MCF 10A (cell line): ENCODE results near the gene CADM3. TPM values are rescaled to one million over a fixed set of nuclear protein-coding genes. Genes with fewer than 3 reads are reported as not detected.

Experiments used
- BruUV-seq: library from RNA; stranded (reverse); fragments of 400-500 nt; replicated peaks from 2 replicates; lab custom pipeline; 2021; lab: Mats Ljungman, UMichigan
- CTCF ChIA-PET: fragments of 300-600 bp; sonication (Branson Sonifier 250); formaldehyde crosslinking; extraction: SDS; loops from one replicate; lab custom pipeline; 2021; ENCODE audit warnings: antibody characterized with exemption, inconsistent platforms; lab: Yijun Ruan, JAX
- POLR2A ChIA-PET: fragments of 300-600, 350-650 bp; sonication (Branson Sonifier 250); formaldehyde crosslinking; extraction: SDS; loops from one replicate; lab custom pipeline; 2020; ENCODE audit warnings: antibody characterized with exemption, inconsistent platforms; lab: Yijun Ruan, JAX
- DNase-seq: peaks from one replicate; pipeline ENCODE4 v3.0.0-alpha.2; 2018; ENCODE audit not compliant: unreplicated experiment
- H3K27ac Mint-ChIP-seq: one replicate; pipeline ENCODE4 v1.8.0; 2022; ENCODE audit warnings: mild to moderate bottlenecking, low read depth, mixed read lengths; ENCODE audit not compliant: unreplicated experiment
- H3K27me3 Mint-ChIP-seq: one replicate; pipeline ENCODE4 v1.8.0; 2022; ENCODE audit warnings: mixed read lengths; ENCODE audit not compliant: insufficient read depth, unreplicated experiment
- H3K36me3 Mint-ChIP-seq: one replicate; pipeline ENCODE4 v1.8.0; 2022; ENCODE audit warnings: mild to moderate bottlenecking, moderate library complexity, mixed read lengths; ENCODE audit not compliant: insufficient read depth, unreplicated experiment
- H3K4me1 Mint-ChIP-seq: one replicate; pipeline ENCODE4 v1.8.0; 2022; ENCODE audit warnings: mixed read lengths; ENCODE audit not compliant: insufficient read depth, unreplicated experiment
- H3K4me3 Mint-ChIP-seq: one replicate; pipeline ENCODE4 v1.8.0; 2022; ENCODE audit warnings: mild to moderate bottlenecking, moderate library complexity, mixed read lengths; ENCODE audit not compliant: unreplicated experiment
- H3K9me3 Mint-ChIP-seq: one replicate; pipeline ENCODE4 v1.8.0; 2022; ENCODE audit warnings: mixed read lengths; ENCODE audit not compliant: unreplicated experiment
- intact Hi-C: fragments of 100-400 bp; cut with micrococcal nuclease; formaldehyde crosslinking; loops from 2 replicates; pipeline ENCODE4 v1.14.1; 2022
- total RNA-seq: library from RNA; stranded (reverse); gene quantifications from 2 replicates; pipeline ENCODE4 v1.2.3, GENCODE V29; 2022
- TF ChIP-seq, protein P1 (sequence below): fragments of 200-600 bp; IDR thresholded peaks from one replicate; pipeline ENCODE4 v1.8.0; 2022; ENCODE audit warnings: antibody characterized with exemption, mild to moderate bottlenecking; ENCODE audit not compliant: unreplicated experiment

Gene CADM3
- total RNA-seq, 1 experiment from 2014 or later: 222 TPM

DNA sequence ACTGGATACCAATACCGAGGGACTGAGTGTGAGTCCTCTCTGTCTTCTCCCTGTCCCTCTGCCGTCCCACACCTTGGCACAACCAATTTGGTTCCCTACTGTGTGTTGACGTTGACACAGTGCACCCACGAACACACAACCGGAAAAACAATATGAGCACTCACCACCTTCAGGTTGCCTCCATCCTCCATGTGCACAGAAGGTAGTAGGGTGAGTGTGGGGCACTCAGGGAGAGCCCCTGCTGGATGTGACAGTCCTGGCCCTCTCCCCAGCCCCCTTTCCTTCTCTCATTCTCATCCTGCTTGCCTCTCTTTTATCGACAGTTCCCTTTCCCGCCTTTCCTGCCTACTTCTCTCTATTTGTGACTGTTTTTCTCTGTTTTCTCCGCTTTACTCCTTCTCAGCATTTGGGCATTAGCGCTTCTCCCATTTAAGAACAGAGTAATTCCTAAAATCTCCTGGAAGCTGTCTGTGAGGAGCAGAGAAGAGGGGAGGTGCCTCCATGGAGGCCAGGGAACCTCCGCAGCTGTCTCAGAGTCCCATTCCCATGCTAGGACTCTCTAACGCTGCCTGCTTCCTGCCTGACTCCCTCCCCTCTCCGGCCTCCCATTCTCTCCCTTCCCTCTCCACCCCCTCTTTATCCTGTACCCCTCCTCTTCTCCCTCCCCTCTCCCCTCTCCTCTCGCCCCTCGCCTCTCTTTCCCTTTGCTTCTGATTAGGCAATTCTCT, 16.4 kb downstream of the CADM3 start:
- Mint-ChIP-seq H3K9me3 (no peaks in the 10 kb centered on the region), H3K4me3 (no peak overlapping the region), H3K36me3 (peaks cover 73% of the 10 kb centered on the region), H3K4me1 (peaks cover 41% of the 10 kb centered on the region), H3K27ac (no peak overlapping the region), H3K27me3 (peaks cover 43% of the 10 kb centered on the region)
- DNase-seq: no peak
- POLR2A ChIA-PET: interaction anchor here (0.7 kb wide), 1 partner anchor 62 kb away, joined by 3 read pairs; no protein-coding TSS in a partner anchor
- intact Hi-C loops: no loop called here
- BruUV-seq: no TSS peak
- TF ChIP-seq, protein P1, sequence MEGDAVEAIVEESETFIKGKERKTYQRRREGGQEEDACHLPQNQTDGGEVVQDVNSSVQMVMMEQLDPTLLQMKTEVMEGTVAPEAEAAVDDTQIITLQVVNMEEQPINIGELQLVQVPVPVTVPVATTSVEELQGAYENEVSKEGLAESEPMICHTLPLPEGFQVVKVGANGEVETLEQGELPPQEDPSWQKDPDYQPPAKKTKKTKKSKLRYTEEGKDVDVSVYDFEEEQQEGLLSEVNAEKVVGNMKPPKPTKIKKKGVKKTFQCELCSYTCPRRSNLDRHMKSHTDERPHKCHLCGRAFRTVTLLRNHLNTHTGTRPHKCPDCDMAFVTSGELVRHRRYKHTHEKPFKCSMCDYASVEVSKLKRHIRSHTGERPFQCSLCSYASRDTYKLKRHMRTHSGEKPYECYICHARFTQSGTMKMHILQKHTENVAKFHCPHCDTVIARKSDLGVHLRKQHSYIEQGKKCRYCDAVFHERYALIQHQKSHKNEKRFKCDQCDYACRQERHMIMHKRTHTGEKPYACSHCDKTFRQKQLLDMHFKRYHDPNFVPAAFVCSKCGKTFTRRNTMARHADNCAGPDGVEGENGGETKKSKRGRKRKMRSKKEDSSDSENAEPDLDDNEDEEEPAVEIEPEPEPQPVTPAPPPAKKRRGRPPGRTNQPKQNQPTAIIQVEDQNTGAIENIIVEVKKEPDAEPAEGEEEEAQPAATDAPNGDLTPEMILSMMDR: no peak
- CTCF ChIA-PET: interaction anchor here (0.5 to 3.9 kb wide), 2 partner anchors 9 to 511 kb away, joined by 4 to 24 read pairs; no protein-coding TSS in a partner anchor

GRCh38 chr1:159188375-159188788, 17.0 kb downstream of the CADM3 start:
- TF ChIP-seq, protein P1: no peak
- Mint-ChIP-seq H3K36me3 (peaks cover 73% of the 10 kb centered on the region), H3K4me1 (peaks cover 36% of the 10 kb centered on the region), H3K9me3 (no peaks in the 10 kb centered on the region), H3K27ac (no peak overlapping the region), H3K27me3 (peaks cover 38% of the 10 kb centered on the region), H3K4me3 (no peak overlapping the region)
- intact Hi-C loops: no loop called here
- ChIA-PET POLR2A (interaction anchor here (0.7 kb wide), 1 partner anchor 63 kb away, joined by 3 read pairs; no protein-coding TSS in a partner anchor), CTCF (interaction anchor here (0.5 to 3.9 kb wide), 2 partner anchors 9 to 511 kb away, joined by 4 to 24 read pairs; no protein-coding TSS in a partner anchor)
- no TSS peak for BruUV-seq
- no peak for DNase-seq

DNA sequence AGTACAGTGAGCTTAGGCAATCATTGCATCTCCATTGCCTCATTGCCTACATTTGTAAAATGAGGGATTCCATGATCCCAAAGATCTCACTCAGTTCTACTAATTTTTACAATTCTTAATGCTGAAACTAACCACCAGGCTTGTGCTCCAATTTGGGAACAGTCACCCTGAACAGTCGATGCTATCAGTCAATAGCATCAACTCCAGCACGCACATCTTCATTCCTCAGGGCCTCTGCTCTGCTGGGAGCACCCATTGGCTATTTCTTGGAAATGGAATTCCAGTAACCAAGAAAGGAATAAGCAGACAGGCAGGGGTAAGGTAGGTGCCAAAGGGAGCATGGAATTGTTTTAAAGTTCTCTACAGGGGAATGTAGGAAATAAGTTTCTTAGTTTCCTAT, 19.0 kb downstream of the CADM3 start:
- H3K36me3 Mint-ChIP-seq: peaks cover 83% of the 10 kb centered on the region
- no TSS peak for BruUV-seq
- H3K27ac Mint-ChIP-seq: no peak overlapping the region
- peaks cover 34% of the 10 kb centered on the region for H3K27me3 Mint-ChIP-seq
- no peak overlapping the region for H3K4me3 Mint-ChIP-seq
- DNase-seq: no peak
- POLR2A ChIA-PET: no interaction called here
- H3K9me3 Mint-ChIP-seq: no peaks in the 10 kb centered on the region
- intact Hi-C loops: no loop called here
- peaks cover 29% of the 10 kb centered on the region for H3K4me1 Mint-ChIP-seq
- CTCF ChIA-PET: interaction anchor here (1.2 kb wide), 1 partner anchor 21 kb away, joined by 3 read pairs; no protein-coding TSS in a partner anchor
- TF ChIP-seq, protein P1: no peak

- intact Hi-C loops: no loop called here
- Mint-ChIP-seq H3K4me3 (no peak overlapping the region), H3K27ac (no peak overlapping the region), H3K36me3 (peaks cover 94% of the 10 kb centered on the region), H3K27me3 (no peaks in the 10 kb centered on the region), H3K4me1 (peaks cover 21% of the 10 kb centered on the region), H3K9me3 (no peaks in the 10 kb centered on the region)
- ChIA-PET POLR2A (interaction anchor here (0.5 to 0.8 kb wide), 3 partner anchors 17 to 1064 kb away, joined by 3 read pairs; no protein-coding TSS in a partner anchor), CTCF (interaction anchor here (0.6 to 12.7 kb wide), 36 partner anchors 10 to 935 kb away, joined by 3 to 386 read pairs (median 6); partner anchors contain the start of genes ACKR1, CADM3 and DUSP23)
- TF ChIP-seq, protein P1: no peak
- no peak for DNase-seq
- BruUV-seq: no TSS peak
Measured at GRCh38 chr1:159196543-159196942, 25.1 kb downstream of the CADM3 start.
